Loucy (cell line): ENCODE measurements around the gene ST6GALNAC4.

ENCODE experiments used
- H2AFZ ChIP-seq: fragments of 200-600 bp; sonication (generic); 2 replicates; pipeline ENCODE4 v1.6.0; 2016; ENCODE audit warnings: antibody characterized with exemption, mild to moderate bottlenecking, low read length, moderate library complexity
- H3F3A ChIP-seq: fragments of 200-600 bp; 2 replicates; pipeline ENCODE4 v1.6.0; 2016; ENCODE audit warnings: antibody characterized with exemption, low read depth, mild to moderate bottlenecking
- H3K27me3 ChIP-seq: fragments of 200-600 bp; sonication (generic); 2 replicates; pipeline ENCODE4 v1.6.1; 2014; ENCODE audit warnings: low read length, mild to moderate bottlenecking; ENCODE audit not compliant: insufficient read depth, poor library complexity, severe bottlenecking
- H3K36me3 ChIP-seq: fragments of 200-600 bp; sonication (generic); 2 replicates; pipeline ENCODE4 v1.6.1; 2016; ENCODE audit warnings: low read length; ENCODE audit not compliant: insufficient read depth
- H3K4me1 ChIP-seq: fragments of 200-600 bp; sonication (generic); 2 replicates; pipeline ENCODE4 v1.5.1; 2014; ENCODE audit warnings: low read length, mild to moderate bottlenecking; ENCODE audit not compliant: insufficient read depth, poor library complexity, severe bottlenecking
- H3K4me2 ChIP-seq: fragments of 200-600 bp; sonication (generic); 2 replicates; pipeline ENCODE4 v1.6.0; 2014; ENCODE audit warnings: antibody characterized with exemption, low read length, low read depth, mild to moderate bottlenecking; ENCODE audit not compliant: poor library complexity, severe bottlenecking
- H3K4me3 ChIP-seq: fragments of 200-600 bp; sonication (generic); 2 replicates; pipeline ENCODE4 v1.5.1; 2014; ENCODE audit warnings: low read length, mild to moderate bottlenecking, mixed read lengths; ENCODE audit not compliant: poor library complexity, severe bottlenecking
- H3K79me2 ChIP-seq: fragments of 200-600 bp; sonication (generic); 2 replicates; pipeline ENCODE4 v1.6.1; 2014; ENCODE audit warnings: low read length; ENCODE audit not compliant: insufficient read depth
- H3K9ac ChIP-seq: fragments of 200-600 bp; sonication (generic); 2 replicates; pipeline ENCODE4 v1.6.0; 2014; ENCODE audit warnings: mild to moderate bottlenecking, low read depth, low read length, moderate library complexity; ENCODE audit not compliant: poor library complexity, severe bottlenecking
- H3K9me2 ChIP-seq: fragments of 200-600 bp; sonication (generic); replicated peaks from 2 replicates; pipeline ENCODE4 v1.6.1; 2016; ENCODE audit warnings: low read depth, low read length, mixed read lengths
- H3K9me3 ChIP-seq: fragments of 200-600 bp; sonication (generic); 2 replicates; pipeline ENCODE4 v1.6.1; 2014; ENCODE audit warnings: mild to moderate bottlenecking, antibody characterized with exemption, low read length, low read depth; ENCODE audit not compliant: insufficient read depth
- H4K20me1 ChIP-seq: fragments of 200-600 bp; sonication (generic); 2 replicates; pipeline ENCODE4 v1.6.0; 2014; ENCODE audit warnings: antibody characterized with exemption, low read length, mild to moderate bottlenecking; ENCODE audit not compliant: insufficient read depth, poor library complexity, severe bottlenecking
- EZH2phosphoT487 ChIP-seq: fragments of 200-600 bp; IDR thresholded peaks from 2 replicates; pipeline ENCODE4 v1.6.1; 2018; ENCODE audit warnings: antibody characterized with exemption, mild to moderate bottlenecking, moderate library complexity, borderline replicate concordance
- TF ChIP-seq, protein P1 (sequence below): fragments of 200-600 bp; sonication (generic); conservative IDR thresholded peaks from 2 replicates; pipeline ENCODE4 v1.5.1; 2014; ENCODE audit warnings: mild to moderate bottlenecking, antibody characterized with exemption, low read length

The ST6GALNAC4 gene

DNA sequence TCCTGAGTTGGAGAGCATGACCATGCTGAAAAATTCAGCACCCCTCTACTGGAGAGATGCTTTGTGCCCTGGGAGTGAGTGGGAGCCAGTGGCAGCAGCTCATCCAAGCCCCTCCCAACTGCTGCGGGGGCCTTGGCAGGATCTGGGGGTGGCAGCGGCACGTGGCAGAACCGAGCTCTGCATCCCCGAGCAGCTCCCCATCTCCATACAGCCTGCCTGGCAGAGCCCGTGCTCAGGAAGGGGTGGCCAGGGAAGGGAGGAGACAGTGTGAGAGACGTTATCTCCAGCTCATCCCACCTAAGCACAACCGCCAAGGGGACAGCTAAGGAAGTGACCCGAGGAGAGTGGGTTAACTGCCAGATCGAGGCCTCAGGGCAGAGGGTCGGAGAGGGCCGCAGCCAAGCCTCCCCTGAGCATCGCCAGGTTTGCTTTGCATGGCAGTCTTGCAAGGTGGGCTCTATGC, 38.0 kb upstream of the ST6GALNAC4 start:
- Histone ChIP-seq H3K4me3 (no peak overlapping the region), H3K4me1 (peaks cover 14% of the 10 kb centered on the region), H2AFZ (no peak overlapping the region), H3K9me2 (no peaks in the 10 kb centered on the region), H4K20me1 (peaks cover 4% of the 10 kb centered on the region), H3K36me3 (no peaks in the 10 kb centered on the region; the same call in 1 of the 2 replicates), H3K27me3 (no peaks in the 10 kb centered on the region), H3K9me3 (no peaks in the 10 kb centered on the region), H3F3A (no peaks in the 10 kb centered on the region), H3K4me2 (no peak overlapping the region), H3K79me2 (peaks cover 65% of the 10 kb centered on the region; the same call in 1 of the 2 replicates), H3K9ac (no peak overlapping the region)
- TF ChIP-seq, protein P1, sequence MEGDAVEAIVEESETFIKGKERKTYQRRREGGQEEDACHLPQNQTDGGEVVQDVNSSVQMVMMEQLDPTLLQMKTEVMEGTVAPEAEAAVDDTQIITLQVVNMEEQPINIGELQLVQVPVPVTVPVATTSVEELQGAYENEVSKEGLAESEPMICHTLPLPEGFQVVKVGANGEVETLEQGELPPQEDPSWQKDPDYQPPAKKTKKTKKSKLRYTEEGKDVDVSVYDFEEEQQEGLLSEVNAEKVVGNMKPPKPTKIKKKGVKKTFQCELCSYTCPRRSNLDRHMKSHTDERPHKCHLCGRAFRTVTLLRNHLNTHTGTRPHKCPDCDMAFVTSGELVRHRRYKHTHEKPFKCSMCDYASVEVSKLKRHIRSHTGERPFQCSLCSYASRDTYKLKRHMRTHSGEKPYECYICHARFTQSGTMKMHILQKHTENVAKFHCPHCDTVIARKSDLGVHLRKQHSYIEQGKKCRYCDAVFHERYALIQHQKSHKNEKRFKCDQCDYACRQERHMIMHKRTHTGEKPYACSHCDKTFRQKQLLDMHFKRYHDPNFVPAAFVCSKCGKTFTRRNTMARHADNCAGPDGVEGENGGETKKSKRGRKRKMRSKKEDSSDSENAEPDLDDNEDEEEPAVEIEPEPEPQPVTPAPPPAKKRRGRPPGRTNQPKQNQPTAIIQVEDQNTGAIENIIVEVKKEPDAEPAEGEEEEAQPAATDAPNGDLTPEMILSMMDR = no peak
- TF ChIP-seq EZH2phosphoT487 = no peak

DNA sequence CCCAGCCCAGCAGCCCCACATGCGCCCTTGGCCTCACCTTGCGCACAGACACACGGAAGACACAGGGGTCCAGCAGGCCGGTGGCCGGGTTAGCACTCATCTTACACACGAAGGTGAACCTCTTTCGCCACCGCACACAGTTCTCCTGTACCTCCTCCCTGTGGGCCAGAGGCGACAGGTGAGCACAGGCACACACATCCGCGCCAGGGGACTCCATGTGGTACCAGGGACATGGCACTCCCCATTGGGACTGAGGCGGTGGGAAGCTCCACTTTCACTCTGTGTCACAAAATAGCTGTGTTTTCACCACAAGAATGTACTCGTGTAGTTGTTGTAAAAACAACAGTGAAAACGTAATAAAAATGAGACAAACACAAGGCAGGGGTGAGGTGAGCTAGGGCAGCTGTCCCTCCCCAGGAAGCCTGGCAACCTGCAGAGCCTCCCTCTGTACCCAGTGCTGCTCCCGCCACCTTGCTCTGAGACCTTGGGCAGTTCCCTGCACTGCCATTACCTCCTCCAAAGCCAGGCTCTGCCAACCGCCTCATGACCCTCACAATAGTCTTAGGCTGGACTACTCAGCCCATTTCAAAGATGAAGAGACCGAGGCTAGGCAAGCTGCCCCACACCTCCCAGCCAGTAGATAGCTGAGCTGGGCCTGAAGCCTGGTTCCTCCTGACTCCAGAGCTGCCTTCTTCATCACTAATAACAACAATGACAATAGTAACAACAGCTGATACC, 37.1 kb upstream of the ST6GALNAC4 start:
- Histone ChIP-seq H3K4me1 (peaks cover 14% of the 10 kb centered on the region), H2AFZ (no peak overlapping the region), H3F3A (no peaks in the 10 kb centered on the region), H3K9me2 (no peaks in the 10 kb centered on the region), H4K20me1 (peaks cover 4% of the 10 kb centered on the region), H3K9me3 (no peaks in the 10 kb centered on the region), H3K36me3 (no peaks in the 10 kb centered on the region; the same call in 1 of the 2 replicates), H3K4me2 (no peak overlapping the region), H3K27me3 (no peaks in the 10 kb centered on the region), H3K4me3 (no peak overlapping the region), H3K79me2 (peaks cover 60% of the 10 kb centered on the region; the same call in 1 of the 2 replicates), H3K9ac (no peak overlapping the region)
- TF ChIP-seq, protein P1 = no peak
- no peak for TF ChIP-seq EZH2phosphoT487

DNA sequence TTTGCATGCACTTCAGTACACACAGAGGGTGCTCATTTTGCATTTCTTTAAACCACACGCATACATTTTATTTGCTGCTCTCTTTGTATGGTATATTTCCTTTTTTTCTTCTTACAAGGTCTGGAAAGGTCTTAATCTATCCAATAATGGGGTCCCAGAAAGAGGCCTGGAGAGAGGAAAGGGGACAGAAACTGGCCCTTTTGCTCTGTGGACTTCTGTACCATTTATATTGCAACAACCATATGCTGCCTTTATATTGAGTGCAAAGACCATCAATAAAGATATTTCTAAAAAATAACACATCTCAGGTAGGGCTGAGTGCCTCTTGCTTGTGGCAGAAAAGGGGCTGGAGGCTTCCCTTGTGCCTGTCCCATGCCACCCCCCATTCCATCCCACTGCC, 36.3 kb upstream of the ST6GALNAC4 start:
- Histone ChIP-seq H3K4me1 (peaks cover 14% of the 10 kb centered on the region), H3K4me3 (no peak overlapping the region), H3K4me2 (no peak overlapping the region), H3K36me3 (peaks cover 6% of the 10 kb centered on the region; the same call in 1 of the 2 replicates), H4K20me1 (peaks cover 4% of the 10 kb centered on the region), H2AFZ (no peak overlapping the region), H3K9me2 (no peaks in the 10 kb centered on the region), H3F3A (no peaks in the 10 kb centered on the region), H3K27me3 (no peaks in the 10 kb centered on the region), H3K9ac (no peak overlapping the region), H3K9me3 (no peaks in the 10 kb centered on the region), H3K79me2 (peaks cover 52% of the 10 kb centered on the region; the same call in 1 of the 2 replicates)
- TF ChIP-seq, protein P1 = no peak
- no peak for TF ChIP-seq EZH2phosphoT487
